NK-92 (cell line): Measurements from ENCODE around the gene DNAJC5G.
"Not testable (repeated sequence)": the region's sequence is repeated elsewhere in the genome, so short reads cannot be mapped to it uniquely, and the experiment has no call there.

Experiments used
- DNase-seq: peaks from one replicate; lab custom pipeline; 2025; ENCODE audit not compliant: unreplicated experiment; lab: John Stamatoyannopoulos, UW

DNAJC5G gene

DNA sequence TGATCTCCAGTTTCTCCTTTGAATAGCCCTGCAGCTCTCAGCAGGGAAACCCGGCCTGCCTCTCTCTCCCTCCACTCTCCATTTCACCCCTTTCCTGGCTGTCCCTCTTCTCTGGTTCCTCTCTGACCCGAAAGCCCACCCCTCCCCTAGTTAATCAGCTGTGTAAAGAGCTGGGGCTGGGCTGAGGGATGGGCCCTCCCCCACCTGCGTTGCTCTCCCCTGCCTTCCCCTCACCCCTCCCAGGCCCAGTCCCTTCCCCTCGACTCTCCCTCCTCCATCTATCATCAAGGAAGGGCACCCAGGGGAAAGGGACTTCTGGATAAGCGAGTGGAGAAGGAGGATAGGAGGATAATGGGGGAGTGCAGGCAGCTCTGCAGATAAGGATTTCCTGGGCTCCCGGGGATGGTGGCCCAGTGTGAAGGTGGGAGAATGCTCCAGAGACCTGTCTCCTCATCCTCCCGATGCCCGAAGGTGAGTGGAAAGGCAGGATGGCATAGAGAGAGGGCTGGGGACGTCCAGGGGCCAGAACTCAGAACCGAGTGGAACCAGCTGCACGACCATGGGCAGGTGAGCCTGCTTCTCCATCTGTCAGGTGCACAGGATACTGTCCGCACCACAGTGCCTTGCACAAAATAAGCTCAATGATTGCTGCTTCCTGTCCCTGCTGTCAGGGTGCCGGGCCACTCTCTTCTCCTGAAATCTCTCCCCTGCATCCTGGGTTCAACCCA lies 24.4 kb upstream of the DNAJC5G start:
- no peak for DNase-seq

DNA sequence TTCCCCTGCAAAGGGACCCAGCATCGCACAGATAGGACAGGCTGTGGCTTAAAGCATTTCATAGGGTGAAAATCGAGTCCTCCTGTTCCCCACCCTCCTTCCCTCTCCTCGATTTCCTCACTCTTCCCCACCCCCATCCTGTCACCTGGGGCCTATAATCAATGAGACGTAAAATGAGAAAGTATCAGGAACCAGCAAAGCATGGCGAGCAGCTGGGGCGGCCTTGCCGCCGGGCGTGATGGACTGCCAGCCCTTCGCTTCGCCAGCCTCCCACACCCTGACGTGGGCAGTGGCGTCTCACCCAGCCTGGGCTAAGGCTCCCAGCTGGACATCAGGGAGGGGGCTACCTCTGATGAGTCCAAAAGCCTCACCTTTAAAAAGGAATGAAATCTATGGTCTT lies 23.5 kb upstream of the DNAJC5G start:
- no peak for DNase-seq

DNA sequence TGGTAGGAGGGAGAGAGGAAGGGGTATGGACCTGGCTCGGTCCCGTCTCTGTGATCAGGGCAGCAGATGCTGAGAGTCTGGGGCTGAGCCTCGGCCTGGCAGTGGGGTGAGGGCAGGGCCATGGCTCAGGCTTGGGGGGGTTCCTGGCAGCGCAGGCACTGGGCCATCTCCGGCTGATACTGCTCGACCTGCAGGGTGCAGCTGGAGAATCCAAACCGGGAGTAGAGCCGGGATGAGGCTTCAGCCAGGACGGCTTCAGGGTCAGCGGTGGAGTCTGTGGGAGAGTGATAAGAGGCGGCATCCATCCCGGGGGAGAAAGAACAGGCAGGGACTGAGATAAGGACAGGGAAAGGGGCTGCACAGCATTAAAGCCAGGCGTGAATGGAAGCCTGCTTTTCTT lies 20.0 kb upstream of the DNAJC5G start:
- no peak for DNase-seq

- no peak for DNase-seq
Observed at GRCh38 chr2:27255660-27256059, 19.6 kb upstream of the DNAJC5G start.

GRCh38 chr2:27256855-27257454 lies 18.3 kb upstream of the DNAJC5G start:
- DNase-seq = no peak

- DNase-seq = no peak
Observed at GRCh38 chr2:27258051-27258450, 17.2 kb upstream of the DNAJC5G start.

DNA sequence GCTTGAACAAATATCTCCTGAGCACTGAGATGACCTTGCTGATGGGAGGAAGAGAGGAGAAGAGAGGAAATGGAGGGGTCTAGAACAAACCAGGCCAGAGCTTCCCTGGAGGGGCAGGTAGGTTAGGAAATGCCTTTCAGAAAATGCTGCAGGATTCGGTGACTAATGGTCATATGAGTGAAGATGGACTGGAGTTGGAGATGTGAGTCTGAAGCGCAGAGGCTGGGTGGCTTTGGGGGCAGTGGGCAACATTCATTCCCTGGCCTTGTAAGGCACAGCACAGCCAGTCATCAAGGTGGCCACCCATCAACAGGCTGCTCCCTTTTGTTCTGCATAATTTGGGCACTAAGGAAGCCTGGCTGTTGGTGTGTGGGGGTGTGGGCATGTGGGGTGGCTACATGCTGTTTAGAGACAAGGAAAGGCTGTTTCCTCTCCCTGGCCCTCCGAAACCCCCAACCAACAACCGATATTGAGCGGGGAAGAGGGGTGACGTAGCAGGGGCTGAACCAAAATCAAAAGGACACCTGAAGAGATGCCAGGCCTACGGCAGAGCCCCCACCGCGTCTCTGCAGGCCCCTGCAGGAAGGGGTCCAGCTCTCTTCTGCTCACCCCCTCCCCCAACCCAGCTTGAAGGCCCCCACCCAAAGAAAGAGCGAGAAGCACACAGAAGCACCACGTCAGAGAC lies 13.8 kb upstream of the DNAJC5G start:
- DNase-seq = no peak

GRCh38 chr2:27261926-27262298 lies 13.3 kb upstream of the DNAJC5G start:
- no peak for DNase-seq

DNA sequence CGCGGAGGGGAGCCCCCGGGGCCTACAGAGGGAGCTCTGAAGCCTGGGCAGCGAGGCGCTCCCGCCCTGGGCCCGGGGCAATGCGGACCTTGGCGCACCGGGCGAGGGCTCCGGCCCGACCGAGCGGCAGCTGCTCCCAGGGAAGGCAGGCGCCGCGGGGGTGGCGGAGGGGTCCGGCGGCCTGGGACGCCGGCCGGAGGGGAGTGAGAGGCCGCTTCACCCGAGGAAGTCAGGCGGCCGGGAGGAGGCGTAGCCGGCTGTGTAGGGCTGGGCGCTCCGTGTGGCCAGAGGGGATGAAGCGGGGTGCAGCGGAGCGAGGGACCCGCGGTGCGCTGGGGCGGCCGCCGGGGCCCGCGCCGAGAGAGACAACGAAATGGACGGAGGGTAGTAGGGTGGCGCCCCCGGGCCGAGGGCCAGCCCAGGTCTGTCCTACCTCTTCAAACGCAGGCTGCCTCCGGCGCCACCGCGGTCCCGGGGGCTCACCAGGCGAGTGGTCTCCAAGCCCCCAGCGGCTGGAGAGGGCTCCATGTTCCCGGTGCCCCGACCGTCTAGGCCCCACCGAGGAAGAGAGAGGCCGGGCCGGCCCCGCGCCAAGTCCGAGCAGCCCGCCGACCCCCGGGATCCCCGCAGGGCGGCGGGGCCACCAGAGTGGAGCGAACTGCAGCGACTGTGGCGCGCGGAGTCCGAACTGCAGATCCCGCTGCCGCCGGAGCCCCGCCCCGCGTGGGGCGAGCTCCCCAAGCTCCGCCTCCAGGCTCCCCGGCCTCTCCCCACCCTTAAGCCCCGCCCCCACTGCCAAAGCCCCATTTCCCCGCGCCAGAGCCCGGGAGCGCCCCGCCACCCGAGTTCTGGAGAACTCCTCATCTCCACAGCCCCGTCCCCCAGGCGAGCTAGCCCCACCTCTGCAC lies 12.6 kb upstream of the DNAJC5G start, which contains the start of gene SLC30A3:
TSS of gene SLC30A3 (minus strand) at position 669 of the 908 bp plus-strand sequence. CDS start at position 528, 141 bp downstream.
- DNase-seq = no peak

GRCh38 chr2:27263287-27264252 lies 11.7 kb upstream of the DNAJC5G start:
- DNase-seq = no peak

- DNase-seq = no peak
Observed at GRCh38 chr2:27264253-27264752, 10.9 kb upstream of the DNAJC5G start.

- DNase-seq = no peak
Observed at GRCh38 chr2:27264753-27265535, 10.3 kb upstream of the DNAJC5G start.

DNA sequence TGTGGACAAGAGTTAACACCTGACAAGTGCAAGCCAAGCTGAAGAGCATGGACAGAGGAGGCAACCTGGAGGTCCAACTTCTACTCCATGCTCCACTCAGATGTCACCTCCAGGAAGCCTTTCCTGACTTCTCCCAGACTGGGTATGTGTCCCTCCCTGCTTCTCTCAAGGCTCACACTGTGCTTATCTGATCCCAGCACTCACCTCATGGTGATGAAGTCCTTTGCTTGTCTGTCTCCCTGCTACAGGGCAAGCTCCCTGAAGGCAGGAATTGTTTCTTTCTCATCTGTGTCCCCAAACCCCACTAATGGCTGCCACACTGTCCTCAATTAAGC lies 9.7 kb upstream of the DNAJC5G start:
- no peak for DNase-seq

DNA sequence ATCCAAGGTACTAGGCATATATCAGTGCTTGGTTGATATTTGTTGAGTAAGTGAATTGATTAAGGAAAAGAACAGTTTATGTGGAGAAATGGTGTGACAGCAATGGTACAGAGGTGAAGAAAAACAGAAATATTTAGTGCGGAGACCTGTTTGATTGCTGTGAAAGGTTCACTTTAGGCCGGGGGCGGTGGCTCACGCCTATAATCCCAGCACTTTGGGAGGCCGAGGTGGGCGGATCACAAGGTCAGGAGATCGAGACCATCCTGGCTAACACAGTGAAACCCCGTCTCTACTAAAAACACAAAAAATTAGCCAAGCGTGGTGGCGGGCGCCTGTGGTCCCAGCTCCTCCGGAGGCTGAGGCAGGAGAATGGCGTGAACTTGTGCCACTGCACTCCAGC lies 6.9 kb upstream of the DNAJC5G start:
- DNase-seq = not testable (repeated sequence)

GRCh38 chr2:27270131-27270530 lies 5.1 kb upstream of the DNAJC5G start:
- DNase-seq = no peak

- DNase-seq = no peak
Observed at GRCh38 chr2:27270670-27271069, 4.6 kb upstream of the DNAJC5G start.

GRCh38 chr2:27271631-27272340 lies 3.4 kb upstream of the DNAJC5G start:
- DNase-seq = no peak
